ENCODE results near the gene CCDC13.

GRCh38 chr3:42741796-42742195 lies 31.3 kb downstream of the CCDC13 start:
- no peak for TF ChIP-seq CTCF (IDR thresholded peaks at IDR 0.05; ENCODE audit: extremely low read depth in 1 of 2, insufficient read depth in 1 of 2, low read depth in 1 of 2, low read length in 2 of 2)
- TF ChIP-seq FOS (IDR thresholded peaks at IDR 0.05; ENCODE audit: borderline replicate concordance, insufficient read depth, low read length): no peak
- TF ChIP-seq EZH2 (IDR thresholded peaks at IDR 0.05; ENCODE audit: borderline replicate concordance, low read depth, low read length, severe bottlenecking): no peak

Data from endothelial cell of umbilical vein (primary cell).